H9 (cell line): Measurements from ENCODE around the gene TREML1. TPM values are rescaled to one million over a fixed set of nuclear protein-coding genes. Genes with fewer than 3 reads are reported as not detected.

Experiments
- DNase-seq: peaks from one replicate; pipeline ENCODE4 v3.0.0-alpha.2; 2017
- H2AFZ ChIP-seq: one replicate; pipeline ENCODE4 v1.6.1; 2013; ENCODE audit warnings: mild to moderate bottlenecking, low read length, control low read depth, moderate library complexity
- H2AK5ac ChIP-seq: 2 replicates; pipeline ENCODE4 v1.6.1; 2013; ENCODE audit warnings: low read length, control low read depth, mixed read lengths; ENCODE audit not compliant: insufficient read length
- H2BK120ac ChIP-seq: one replicate; pipeline ENCODE4 v1.6.1; 2013; ENCODE audit warnings: low read depth, mild to moderate bottlenecking, low read length, control low read depth, inconsistent platforms; ENCODE audit not compliant: poor library complexity, severe bottlenecking
- H2BK12ac ChIP-seq: 2 replicates; pipeline ENCODE4 v1.6.1; 2013; ENCODE audit warnings: low read length, control low read depth, mixed read lengths, low read depth; ENCODE audit not compliant: insufficient read length
- H2BK15ac ChIP-seq: 2 replicates; pipeline ENCODE4 v1.6.1; 2013; ENCODE audit warnings: low read depth, low read length, control low read depth
- H2BK20ac ChIP-seq: one replicate; pipeline ENCODE4 v1.6.1; 2013; ENCODE audit warnings: low read depth, mild to moderate bottlenecking, low read length, control low read depth, inconsistent platforms; ENCODE audit not compliant: poor library complexity, severe bottlenecking
- H2BK5ac ChIP-seq: 2 replicates; pipeline ENCODE4 v1.6.1; 2013; ENCODE audit warnings: low read length, control low read depth, mixed read lengths; ENCODE audit not compliant: insufficient read length
- H3K14ac ChIP-seq: 2 replicates; pipeline ENCODE4 v1.6.1; 2013; ENCODE audit warnings: low read length, control low read depth; ENCODE audit not compliant: insufficient read depth
- H3K18ac ChIP-seq: 2 replicates; pipeline ENCODE4 v1.6.1; 2013; ENCODE audit warnings: low read depth, mild to moderate bottlenecking, mixed read lengths, low read length, control low read depth; ENCODE audit not compliant: insufficient read length
- H3K23ac ChIP-seq: 2 replicates; pipeline ENCODE4 v1.6.1; 2013; ENCODE audit warnings: low read length, control low read depth, mixed read lengths, low read depth; ENCODE audit not compliant: insufficient read length
- H3K23me2 ChIP-seq: 2 replicates; pipeline ENCODE4 v1.6.1; 2013; ENCODE audit warnings: low read depth, mild to moderate bottlenecking, mixed read lengths, low read length, control low read depth; ENCODE audit not compliant: insufficient read length, poor library complexity, severe bottlenecking
- H3K27ac ChIP-seq: 2 replicates; pipeline ENCODE4 v1.5.1; 2013; ENCODE audit warnings: low read length, control low read depth, mixed read lengths, low read depth; ENCODE audit not compliant: insufficient read length
- H3K27me3 ChIP-seq: 2 replicates; pipeline ENCODE4 v1.6.1; 2013; ENCODE audit warnings: low read length, control low read depth, inconsistent platforms; ENCODE audit not compliant: insufficient read depth
- H3K4ac ChIP-seq: 2 replicates; pipeline ENCODE4 v1.6.1; 2013; ENCODE audit warnings: low read depth, mild to moderate bottlenecking, control low read depth, inconsistent platforms, low read length, moderate library complexity
- H3K4me1 ChIP-seq: 2 replicates; pipeline ENCODE4 v1.6.1; 2013; ENCODE audit warnings: low read length, control low read depth, inconsistent platforms; ENCODE audit not compliant: insufficient read depth
- H3K4me2 ChIP-seq: 2 replicates; pipeline ENCODE4 v1.6.1; 2013; ENCODE audit warnings: low read length, control low read depth, mixed read lengths; ENCODE audit not compliant: insufficient read length, insufficient read depth
- H3K56ac ChIP-seq: 2 replicates; pipeline ENCODE4 v1.6.1; 2013; ENCODE audit warnings: low read depth, mild to moderate bottlenecking, mixed read lengths, low read length, control low read depth; ENCODE audit not compliant: insufficient read length
- H3K79me1 ChIP-seq: 2 replicates; pipeline ENCODE4 v1.6.1; 2013; ENCODE audit warnings: low read depth, mild to moderate bottlenecking, moderate library complexity, low read length, control low read depth, inconsistent platforms; ENCODE audit not compliant: insufficient read depth, poor library complexity, severe bottlenecking
- H3K79me2 ChIP-seq: 2 replicates; pipeline ENCODE4 v1.6.1; 2013; ENCODE audit warnings: low read length, control low read depth, inconsistent platforms; ENCODE audit not compliant: insufficient read depth
- H3K9ac ChIP-seq: 2 replicates; pipeline ENCODE4 v1.6.1; 2013; ENCODE audit warnings: low read length, control low read depth, mixed read lengths; ENCODE audit not compliant: insufficient read length; ENCODE audit errors: extremely low read depth
- H3K9me3 ChIP-seq: one replicate; pipeline ENCODE4 v1.6.1; 2013; ENCODE audit warnings: low read depth, low read length, inconsistent platforms; ENCODE audit not compliant: control insufficient read depth
- H3T11ph ChIP-seq: one replicate; pipeline ENCODE4 v1.6.1; 2013; ENCODE audit warnings: mild to moderate bottlenecking, low read length, control low read depth, inconsistent platforms
- H4K20me1 ChIP-seq: one replicate; pipeline ENCODE4 v1.6.1; 2013; ENCODE audit not compliant: control insufficient read depth, insufficient read length, insufficient read depth
- H4K5ac ChIP-seq: 2 replicates; pipeline ENCODE4 v1.6.1; 2013; ENCODE audit warnings: low read depth, mild to moderate bottlenecking, mixed read lengths, low read length, control low read depth; ENCODE audit not compliant: insufficient read length
- H4K8ac ChIP-seq: replicated peaks from 2 replicates; pipeline ENCODE4 v1.6.1; 2013; ENCODE audit warnings: low read length, control low read depth, mixed read lengths, low read depth; ENCODE audit not compliant: insufficient read length
- H4K91ac ChIP-seq: 2 replicates; pipeline ENCODE4 v1.6.1; 2013; ENCODE audit warnings: low read depth, mild to moderate bottlenecking, moderate library complexity, mixed read lengths, low read length, control low read depth; ENCODE audit not compliant: insufficient read length
- H3K27ac Mint-ChIP-seq, 3 experiments: 2 replicates in 2 of 3; 3 replicates in 1 of 3; pipeline ENCODE4 v1.8.0; 2020 to 2021; ENCODE audit warnings: mixed read lengths in 3 of 3, mild to moderate bottlenecking in 1 of 3, moderate library complexity in 1 of 3
- H3K27me3 Mint-ChIP-seq: 2 replicates; pipeline ENCODE4 v1.8.0; 2021; ENCODE audit warnings: low read depth, mild to moderate bottlenecking, moderate library complexity, mixed read lengths
- H3K36me3 Mint-ChIP-seq, 3 experiments: 2 replicates in 2 of 3; 3 replicates in 1 of 3; pipeline ENCODE4 v1.8.0; 2020 to 2021; ENCODE audit warnings: low read depth in 3 of 3, mixed read lengths in 3 of 3; ENCODE audit not compliant: insufficient read depth in 1 of 3
- H3K4me1 Mint-ChIP-seq, 2 experiments: 2 replicates each; pipeline ENCODE4 v1.8.0; 2020; ENCODE audit warnings: mixed read lengths in 2 of 2
- H3K4me3 Mint-ChIP-seq, 2 experiments: 2 replicates in 1 of 2; 3 replicates in 1 of 2; pipeline ENCODE4 v1.8.0; 2020 to 2021; ENCODE audit warnings: mild to moderate bottlenecking in 2 of 2, mixed read lengths in 2 of 2, moderate library complexity in 1 of 2
- H3K9me3 Mint-ChIP-seq, 2 experiments: 2 replicates in 1 of 2; 3 replicates in 1 of 2; pipeline ENCODE4 v1.8.0; 2020; ENCODE audit warnings: mild to moderate bottlenecking in 2 of 2, mixed read lengths in 2 of 2, moderate library complexity in 1 of 2
- CTCF ChIP-seq: fragments of 200-600 bp; sonication (generic); conservative IDR thresholded peaks from 3 replicates; pipeline ENCODE4 v1.8.0; 2021; ENCODE audit warnings: antibody characterized with exemption, mild to moderate bottlenecking
- WGBS: extraction: QIAGEN DNeasy Blood & Tissue Kit; methylation state at CpG from one replicate; pipeline ENCODE4 v1.1.7; 2013; ENCODE audit warnings: missing lambda C conversion rate, low lambda C conversion rate, mixed read lengths; ENCODE audit not compliant: insufficient read length; ENCODE audit errors: extremely low coverage; 5-methylcytosine and 5-hydroxymethylcytosine counted together
- total RNA-seq: library from RNA; stranded (reverse); gene quantifications from 2 replicates; pipeline ENCODE4 v1.2.1, GENCODE V29; 2021

TREML1 gene
- total RNA-seq, 1 experiment from 2014 or later, result not detected

GRCh38 chr6:41150671-41151070, 3.5 kb downstream of the TREML1 start:
- no peak overlapping the region for H3K4ac ChIP-seq
- H2AFZ ChIP-seq, result no peak overlapping the region
- Mint-ChIP-seq H3K9me3 (no peaks in the 10 kb centered on the region), H3K27ac (no peak overlapping the region), H3K36me3 (no peaks in the 10 kb centered on the region; a peak in 1 of 7 replicates), H3K4me1 (peaks cover 11 to 13% of the 10 kb centered on the region in 2 experiments; a peak in 3 of 4 replicates), H3K4me3 (no peak overlapping the region), H3K27me3 (peaks cover 3% of the 10 kb centered on the region)
- DNase-seq, result no peak
- H3K27ac ChIP-seq, result no peak overlapping the region
- H2BK120ac ChIP-seq, result no peak overlapping the region
- no peaks in the 10 kb centered on the region for H3K27me3 ChIP-seq
- H3K56ac ChIP-seq, result no peak overlapping the region
- no peaks in the 10 kb centered on the region for H3K79me1 ChIP-seq
- H2AK5ac ChIP-seq, result no peak overlapping the region
- no peak overlapping the region for H3K9ac ChIP-seq
- H3K4me1 ChIP-seq, result no peaks in the 10 kb centered on the region
- no peak overlapping the region for H2BK20ac ChIP-seq
- H3K4me2 ChIP-seq, result no peak overlapping the region
- H3T11ph ChIP-seq, result no peak overlapping the region
- peak; percentile 32; the same call in 1 of the 3 replicates for TF ChIP-seq CTCF
- H4K20me1 ChIP-seq, result no peaks in the 10 kb centered on the region
- no peak overlapping the region for H2BK15ac ChIP-seq
- H3K23ac ChIP-seq, result no peak overlapping the region
- H4K91ac ChIP-seq, result no peak overlapping the region
- H2BK12ac ChIP-seq, result no peak overlapping the region
- no peaks in the 10 kb centered on the region for H3K9me3 ChIP-seq
- H4K8ac ChIP-seq, result no peak overlapping the region
- no peak overlapping the region for H3K18ac ChIP-seq
- H2BK5ac ChIP-seq, result no peak overlapping the region
- no peak overlapping the region for H4K5ac ChIP-seq
- no peak overlapping the region for H3K14ac ChIP-seq
- no peaks in the 10 kb centered on the region for H3K23me2 ChIP-seq
- no peaks in the 10 kb centered on the region for H3K79me2 ChIP-seq
- WGBS, result no CpG with 5 or more reads among the region's 1 CpG
